GM19240 (cell line): Measurements from ENCODE around the gene USP34.
"Not testable (repeated sequence)": the region's sequence is repeated elsewhere in the genome, so short reads cannot be mapped to it uniquely, and the experiment has no call there.

ENCODE experiments used
- DNase-seq: peaks from one replicate; pipeline ENCODE4 v3.0.0; 2011; ENCODE audit warnings: low spot score; ENCODE audit not compliant: insufficient read length

USP34 gene

GRCh38 chr2:61254536-61254935 lies 216.4 kb downstream of the USP34 start:
- no peak for DNase-seq

GRCh38 chr2:61253136-61253535 lies 217.8 kb downstream of the USP34 start:
- no peak for DNase-seq

GRCh38 chr2:61252031-61252430 lies 218.9 kb downstream of the USP34 start:
- DNase-seq: no peak

- DNase-seq: no peak
Measured at GRCh38 chr2:61249521-61250071, 221.3 kb downstream of the USP34 start.

GRCh38 chr2:61247204-61247812 lies 223.6 kb downstream of the USP34 start:
- no peak for DNase-seq

- DNase-seq: no peak
Measured at GRCh38 chr2:61244694-61245093, 226.2 kb downstream of the USP34 start.

- no peak for DNase-seq
Measured at GRCh38 chr2:61241266-61241665, 229.6 kb downstream of the USP34 start.

GRCh38 chr2:61238219-61239012 lies 232.5 kb downstream of the USP34 start:
- DNase-seq: no peak

GRCh38 chr2:61235716-61236115 lies 235.2 kb downstream of the USP34 start:
- no peak for DNase-seq

GRCh38 chr2:61233581-61233980 lies 237.3 kb downstream of the USP34 start:
- DNase-seq: no peak

GRCh38 chr2:61229936-61230335 lies 241.0 kb downstream of the USP34 start:
- no peak for DNase-seq

GRCh38 chr2:61222567-61222966 lies 248.3 kb downstream of the USP34 start:
- DNase-seq: no peak

GRCh38 chr2:61221819-61222218 lies 249.1 kb downstream of the USP34 start:
- DNase-seq: no peak

GRCh38 chr2:61220768-61221167 lies 250.1 kb downstream of the USP34 start:
- DNase-seq: no peak

- no peak for DNase-seq
Measured at GRCh38 chr2:61218817-61219170, 252.1 kb downstream of the USP34 start.

- no peak for DNase-seq
Measured at GRCh38 chr2:61218076-61218816, 252.6 kb downstream of the USP34 start.

- DNase-seq: no peak
Measured at GRCh38 chr2:61214171-61214570, 256.7 kb downstream of the USP34 start.

GRCh38 chr2:61210332-61210981 lies 260.4 kb downstream of the USP34 start:
- no peak for DNase-seq

GRCh38 chr2:61205132-61205531 lies 265.8 kb downstream of the USP34 start:
- DNase-seq: no peak

GRCh38 chr2:61196671-61197070 lies 274.2 kb downstream of the USP34 start:
- DNase-seq: no peak

GRCh38 chr2:61194646-61195045 lies 276.2 kb downstream of the USP34 start:
- DNase-seq: not testable (repeated sequence)
